HG02943 (cell line): ENCODE results near the gene PRDM16.

ENCODE experiments used
- ATAC-seq: cut with Tn5 transposase; IDR thresholded peaks from one replicate; pipeline ENCODE4 v1.9.1; 2021; ENCODE audit warnings: mild to moderate bottlenecking, low read depth, moderate library complexity; ENCODE audit not compliant: unreplicated experiment

The PRDM16 gene

GRCh38 chr1:3304692-3305091 lies 235.7 kb downstream of the PRDM16 start:
- no peak for ATAC-seq

DNA sequence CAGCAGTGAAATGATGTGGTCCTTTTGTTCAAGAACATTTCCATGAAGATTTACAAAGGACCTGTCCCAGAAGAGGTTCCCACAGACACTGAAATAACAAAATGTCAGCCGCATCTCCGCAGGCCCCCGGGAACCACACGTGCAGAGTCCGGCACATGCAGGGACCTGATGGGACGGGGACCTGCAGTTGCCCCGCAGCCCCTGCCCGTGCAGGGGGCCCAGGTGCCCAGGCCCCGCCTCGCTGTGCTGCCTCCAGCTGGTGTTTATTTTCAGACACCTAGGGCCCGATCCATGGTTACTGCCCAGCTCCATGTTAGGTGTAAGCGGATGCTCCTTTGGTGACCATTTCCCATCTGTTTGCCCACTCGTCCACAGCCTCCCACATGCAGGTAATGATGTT lies 236.2 kb downstream of the PRDM16 start:
- no peak for ATAC-seq

DNA sequence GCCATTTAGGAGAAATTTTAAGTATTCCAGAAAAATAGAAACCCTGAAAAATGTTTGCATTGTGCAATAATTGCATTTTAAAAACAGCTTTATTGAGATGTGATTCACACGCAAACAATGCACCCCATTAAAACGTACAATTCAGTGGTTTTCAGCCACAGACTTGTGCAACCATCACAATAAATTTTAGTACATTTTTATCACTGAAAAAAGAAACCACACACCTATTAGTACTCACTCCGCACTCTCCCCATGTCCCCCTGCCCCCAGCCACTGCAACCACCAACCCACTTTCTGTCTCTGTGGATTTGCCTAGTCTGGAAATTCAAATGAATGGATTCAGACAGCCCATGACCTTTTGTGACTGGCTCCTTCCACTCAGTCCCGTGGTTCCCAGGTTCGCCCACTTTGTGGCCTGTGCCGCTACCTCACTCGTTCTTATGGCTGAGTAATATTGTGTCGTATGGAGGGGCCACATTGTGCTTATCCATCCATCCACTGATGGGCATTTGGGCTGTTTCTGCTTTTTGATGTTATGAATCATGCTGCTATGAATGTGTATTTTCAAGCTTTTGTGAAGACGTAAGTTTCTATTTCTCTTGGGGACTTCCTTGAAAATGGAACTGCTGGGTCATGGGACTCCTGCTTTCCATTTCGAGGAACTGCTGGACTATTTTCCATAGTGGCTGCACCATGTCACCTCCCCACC lies 237.7 kb downstream of the PRDM16 start:
- ATAC-seq, result no peak

DNA sequence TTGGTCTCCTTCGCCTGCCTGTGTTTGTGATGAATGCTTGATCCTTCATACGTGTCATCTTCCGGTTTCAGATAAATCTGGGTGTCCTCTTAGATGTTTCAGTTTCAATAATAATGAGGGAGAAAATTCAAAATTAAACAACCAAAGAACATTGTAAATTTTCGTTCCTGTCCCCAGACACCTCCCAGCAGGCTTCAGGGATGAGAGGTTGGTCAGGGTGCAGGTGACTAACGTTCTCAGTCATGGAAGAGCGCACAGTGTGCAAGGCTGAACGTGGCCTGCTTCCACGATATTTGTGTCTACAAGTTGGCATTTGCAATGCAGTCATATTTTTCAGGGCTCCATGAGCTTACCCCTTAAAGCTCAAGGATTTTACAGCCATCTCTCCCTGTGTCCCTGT lies 238.4 kb downstream of the PRDM16 start:
- no peak for ATAC-seq

DNA sequence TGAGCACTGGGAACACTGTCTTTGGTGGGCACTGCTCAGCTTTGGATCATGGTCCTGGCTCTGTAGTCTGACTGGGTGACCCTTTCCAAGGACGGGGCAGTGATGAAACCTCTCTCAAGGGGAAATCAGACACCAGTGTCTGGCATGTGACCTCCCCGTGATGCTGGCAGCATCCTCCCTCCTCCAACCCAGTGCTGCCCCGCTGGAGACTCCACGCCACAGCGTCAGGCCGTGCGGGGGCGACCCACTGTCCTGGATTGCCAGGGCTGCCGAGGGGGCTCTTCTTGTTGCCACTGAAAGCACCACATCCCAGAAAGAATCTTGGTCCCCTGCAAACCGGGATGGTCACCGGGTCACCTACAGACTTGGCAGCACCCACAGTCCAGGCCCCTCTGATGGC lies 239.1 kb downstream of the PRDM16 start:
- no peak for ATAC-seq

- ATAC-seq, result no peak
Observed at GRCh38 chr1:3310718-3311400, 241.9 kb downstream of the PRDM16 start.

GRCh38 chr1:3311711-3312110 lies 242.7 kb downstream of the PRDM16 start:
- ATAC-seq, result no peak

- no peak for ATAC-seq
Observed at GRCh38 chr1:3312310-3312897, 243.4 kb downstream of the PRDM16 start.

DNA sequence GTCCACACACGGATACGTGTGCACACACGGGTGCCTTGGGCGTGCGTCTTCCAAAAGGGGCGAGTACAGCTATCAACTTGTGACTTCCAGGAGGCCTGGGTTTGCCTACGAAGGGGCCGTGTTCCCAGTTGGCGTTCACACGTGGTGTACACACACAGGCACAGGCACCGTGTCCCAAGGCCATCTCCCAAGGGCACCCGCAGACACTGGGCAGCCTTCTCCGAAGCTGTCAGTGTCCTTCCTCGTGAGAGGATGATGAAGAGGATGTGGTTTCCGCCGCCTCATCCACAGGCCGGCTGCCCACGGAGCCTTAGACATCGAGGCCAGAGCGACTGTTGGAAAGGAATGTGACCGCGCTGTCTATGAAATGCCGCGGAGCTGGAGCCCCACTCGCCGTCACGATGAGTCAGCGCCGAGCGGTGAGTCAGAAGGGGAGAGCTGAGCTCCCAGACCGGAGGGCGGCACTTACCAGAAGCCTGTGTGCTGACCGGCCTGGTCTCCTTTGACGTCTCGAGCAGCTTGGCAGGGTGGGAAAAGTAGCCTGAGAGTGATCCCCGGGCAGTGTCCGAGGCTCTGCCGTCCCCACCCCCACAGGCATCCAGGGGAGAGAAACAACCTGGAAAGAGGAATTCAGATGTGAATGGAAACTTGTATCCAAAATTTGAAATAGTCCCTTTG lies 244.0 kb downstream of the PRDM16 start:
- ATAC-seq, result no peak

- ATAC-seq, result no peak
Observed at GRCh38 chr1:3313576-3313950, 244.6 kb downstream of the PRDM16 start.

GRCh38 chr1:3314491-3315381 lies 245.7 kb downstream of the PRDM16 start:
- ATAC-seq, result no peak

GRCh38 chr1:3315399-3316339 lies 246.7 kb downstream of the PRDM16 start:
- no peak for ATAC-seq

- no peak for ATAC-seq
Observed at GRCh38 chr1:3316340-3316943, 247.4 kb downstream of the PRDM16 start.

GRCh38 chr1:3317456-3317855 lies 248.5 kb downstream of the PRDM16 start:
- no peak for ATAC-seq

GRCh38 chr1:3318329-3318728 lies 249.3 kb downstream of the PRDM16 start:
- no peak for ATAC-seq

DNA sequence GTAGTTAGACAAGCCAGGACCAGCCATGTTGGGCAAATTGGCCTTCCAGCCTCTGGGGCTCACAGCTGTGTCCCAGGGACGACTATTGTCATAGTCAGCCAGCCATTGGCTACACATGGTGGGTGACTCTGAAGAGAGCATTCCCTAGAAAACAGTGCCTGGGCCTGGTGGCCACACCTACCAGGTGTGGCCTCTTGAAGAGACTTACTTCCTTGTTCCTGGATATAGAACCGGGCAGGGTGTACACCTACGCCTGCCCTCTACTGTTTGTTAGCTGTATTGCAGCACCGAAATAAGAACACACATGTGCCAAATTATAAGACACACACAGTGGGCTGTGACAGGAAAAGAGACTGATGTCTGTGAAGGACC lies 250.9 kb downstream of the PRDM16 start:
- no peak for ATAC-seq

- no peak for ATAC-seq
Observed at GRCh38 chr1:3320246-3321152, 251.5 kb downstream of the PRDM16 start.
